Left ventricle myocardium superior (tissue), 1 donor: Measurements from ENCODE around the gene MOB1B. TPM values are rescaled to one million over a fixed set of nuclear protein-coding genes. Genes with fewer than 3 reads are reported as not detected.
A peak's percentile ranks its signal among the peaks of the same experiment; 100 is the strongest.

Source experiments
- ATAC-seq: fragments of 200-7000 bp; cut with Tn5 transposase; one replicate; pipeline ENCODE4 v1.9.1; 2020; ENCODE audit warnings: mild to moderate bottlenecking, moderate library complexity
- DNase-seq: peaks from one replicate; pipeline ENCODE4 v3.0.0-alpha.2; 2020
- intact Hi-C: fragments of 100-400 bp; cut with micrococcal nuclease; formaldehyde crosslinking; loops from one replicate; pipeline ENCODE4 v1.11.0; 2022
- total RNA-seq: library from RNA; stranded (reverse); fragmentation: NEBNext Ultra II Directional; extraction: Animal tissue kit (Norgen Biotek cat#: 25700); gene quantifications from one replicate; pipeline ENCODE4 v1.2.1, GENCODE V29; 2021
- donor health status: DM: no; HTN: yes; CAD: no; lungs with severe emphysema.

MOB1B gene
- total RNA-seq, 1 donor from 2014 or later: 18.4 TPM

- intact Hi-C loops: no loop called here
- ATAC-seq: peak; percentile 41
These were observed 42.9 kb downstream of the MOB1B start for GRCh38 chr4:70945046-70945445.

GRCh38 chr4:70945452-70946055 is 43.4 kb downstream of the MOB1B start:
- no peak for ATAC-seq
- intact Hi-C loops: no loop called here
- no peak for DNase-seq

More at GRCh38 chr4:70945046-70945445, 42.9 kb downstream of the MOB1B start:
- DNase-seq: no peak

GRCh38 chr4:70946939-70947338 is 44.8 kb downstream of the MOB1B start:
- intact Hi-C loops: no loop called here
- peak; percentile 45 for ATAC-seq
- DNase-seq: no peak

- ATAC-seq (peak; percentile 22), DNase-seq (no peak)
- intact Hi-C loops: no loop called here
These were observed 46.6 kb downstream of the MOB1B start for GRCh38 chr4:70948665-70949260.

- ATAC-seq: no peak
- intact Hi-C loops: no loop called here
- DNase-seq: no peak
These were observed 51.9 kb downstream of the MOB1B start for GRCh38 chr4:70954032-70954431.

- ATAC-seq: no peak
- intact Hi-C loops: no loop called here
These were observed 54.5 kb downstream of the MOB1B start for GRCh38 chr4:70956549-70957210.

GRCh38 chr4:70958681-70959080 is 56.5 kb downstream of the MOB1B start:
- intact Hi-C loops: no loop called here
- ATAC-seq: no peak
- no peak for DNase-seq

More at GRCh38 chr4:70956549-70957210, 54.5 kb downstream of the MOB1B start:
- DNase-seq: no peak

- ATAC-seq (no peak), DNase-seq (no peak)
- intact Hi-C loops: no loop called here
These were observed 66.9 kb downstream of the MOB1B start for GRCh38 chr4:70969076-70969475.

- intact Hi-C loops: no loop called here
These were observed 74.1 kb downstream of the MOB1B start for GRCh38 chr4:70976252-70976651.

GRCh38 chr4:70979445-70980008 is 77.4 kb downstream of the MOB1B start:
- intact Hi-C loops: no loop called here
- ATAC-seq: no peak

More at GRCh38 chr4:70976252-70976651, 74.1 kb downstream of the MOB1B start:
- DNase-seq (no peak), ATAC-seq (no peak)

GRCh38 chr4:70980196-70980595 is 78.0 kb downstream of the MOB1B start:
- no peak for ATAC-seq
- no peak for DNase-seq
- intact Hi-C loops: no loop called here

More at GRCh38 chr4:70979445-70980008, 77.4 kb downstream of the MOB1B start:
- DNase-seq: no peak

- no peak for ATAC-seq
- intact Hi-C loops: no loop called here
- DNase-seq: no peak
These were observed 81.9 kb downstream of the MOB1B start for GRCh38 chr4:70984106-70984505.

GRCh38 chr4:70984589-70984988 is 82.4 kb downstream of the MOB1B start:
- DNase-seq (no peak), ATAC-seq (no peak)
- intact Hi-C loops: no loop called here

- DNase-seq: no peak
- no peak for ATAC-seq
- intact Hi-C loops: no loop called here
These were observed 89.4 kb downstream of the MOB1B start for GRCh38 chr4:70991596-70991995.

GRCh38 chr4:70992391-70992881 is 90.3 kb downstream of the MOB1B start:
- ATAC-seq (no peak), DNase-seq (no peak)
- intact Hi-C loops: no loop called here

GRCh38 chr4:70993181-70994068 is 91.3 kb downstream of the MOB1B start, which contains the start of gene DCK:
TSS of gene DCK (plus strand) at chr4:70993649. CDS start at chr4:70993836, 187 bp downstream.
- ATAC-seq: peak; percentile 99
- intact Hi-C loops: no loop called here
- DNase-seq: peak; percentile 97

- intact Hi-C loops: no loop called here
- DNase-seq (no peak), ATAC-seq (no peak)
These were observed 91.8 kb downstream of the MOB1B start for GRCh38 chr4:70994069-70994366.

- DNase-seq (no peak), ATAC-seq (no peak)
- intact Hi-C loops: no loop called here
These were observed 92.4 kb downstream of the MOB1B start for GRCh38 chr4:70994387-70995099.

- intact Hi-C loops: no loop called here
- no peak for DNase-seq
- no peak for ATAC-seq
These were observed 93.8 kb downstream of the MOB1B start for GRCh38 chr4:70996018-70996360.
